CD4-positive, alpha-beta T cell treated with Interleukin-17A for 4 hours (primary cell): ENCODE data around the gene MKLN1.
"Not testable (repeated sequence)": the region's sequence is repeated elsewhere in the genome, so short reads cannot be mapped to it uniquely, and the experiment has no call there.

Experiments
- DNase-seq: peaks from one replicate; pipeline ENCODE4 v3.0.0-alpha.2; 2020; ENCODE audit warnings: mixed read lengths

The MKLN1 gene

GRCh38 chr7:131503639-131504038 is 176.0 kb downstream of the MKLN1 start:
- no peak for DNase-seq

GRCh38 chr7:131504157-131504899 is 176.7 kb downstream of the MKLN1 start:
- DNase-seq, result no peak

- DNase-seq, result not testable (repeated sequence)
These were observed 177.5 kb downstream of the MKLN1 start for GRCh38 chr7:131505037-131505620.

- DNase-seq, result no peak
These were observed 178.2 kb downstream of the MKLN1 start for GRCh38 chr7:131505636-131506557.

GRCh38 chr7:131506597-131506996 is 178.9 kb downstream of the MKLN1 start:
- DNase-seq, result no peak

GRCh38 chr7:131507592-131508331 is 180.1 kb downstream of the MKLN1 start:
- peak; percentile 87 for DNase-seq

GRCh38 chr7:131508754-131509486 is 181.2 kb downstream of the MKLN1 start:
- DNase-seq, result no peak

- no peak for DNase-seq
These were observed 182.1 kb downstream of the MKLN1 start for GRCh38 chr7:131509781-131510180.

- DNase-seq, result no peak
These were observed 183.4 kb downstream of the MKLN1 start for GRCh38 chr7:131511071-131511470.

- no peak for DNase-seq
These were observed 184.3 kb downstream of the MKLN1 start for GRCh38 chr7:131511774-131512535.

- DNase-seq, result peak; percentile 86
These were observed 185.8 kb downstream of the MKLN1 start for GRCh38 chr7:131513245-131514061.

GRCh38 chr7:131515471-131515870 is 187.8 kb downstream of the MKLN1 start:
- not testable (repeated sequence) for DNase-seq

- no peak for DNase-seq
These were observed 189.7 kb downstream of the MKLN1 start for GRCh38 chr7:131517218-131517923.

- DNase-seq, result no peak
These were observed 190.9 kb downstream of the MKLN1 start for GRCh38 chr7:131518626-131519025.

- DNase-seq, result no peak
These were observed 194.0 kb downstream of the MKLN1 start for GRCh38 chr7:131521651-131522163.

- DNase-seq, result no peak
These were observed 194.8 kb downstream of the MKLN1 start for GRCh38 chr7:131522325-131522930.

- DNase-seq, result no peak
These were observed 196.4 kb downstream of the MKLN1 start for GRCh38 chr7:131524115-131524514.

GRCh38 chr7:131524703-131525102 is 197.0 kb downstream of the MKLN1 start:
- no peak for DNase-seq

GRCh38 chr7:131525820-131526219 is 198.1 kb downstream of the MKLN1 start:
- DNase-seq, result no peak
